Trophoblast cell (in vitro differentiated cells and primary cell): ENCODE results near the gene GARRE1.

ENCODE experiments used
- DNase-seq, 2 donors: peaks; one replicate each; pipeline ENCODE4 v3.0.0-alpha.2; 2016
- H2AFZ ChIP-seq: 2 replicates; pipeline ENCODE4 v1.6.1; 2013; ENCODE audit warnings: low read length, moderate library complexity, mild to moderate bottlenecking; ENCODE audit not compliant: insufficient read depth, poor library complexity
- H2AK5ac ChIP-seq: 2 replicates; pipeline ENCODE4 v1.6.1; 2013; ENCODE audit warnings: mild to moderate bottlenecking, low read length
- H2BK120ac ChIP-seq: 2 replicates; pipeline ENCODE4 v1.6.1; 2013; ENCODE audit warnings: low read length, mild to moderate bottlenecking, moderate library complexity; ENCODE audit not compliant: insufficient read depth, poor library complexity
- H2BK12ac ChIP-seq: 2 replicates; pipeline ENCODE4 v1.6.1; 2013; ENCODE audit warnings: mild to moderate bottlenecking, low read length, moderate library complexity
- H2BK5ac ChIP-seq: 2 replicates; pipeline ENCODE4 v1.6.1; 2013; ENCODE audit warnings: low read length, low read depth, moderate library complexity, mild to moderate bottlenecking; ENCODE audit not compliant: poor library complexity
- H3K14ac ChIP-seq: 2 replicates; pipeline ENCODE4 v1.6.1; 2013; ENCODE audit warnings: mild to moderate bottlenecking, low read length
- H3K18ac ChIP-seq: 2 replicates; pipeline ENCODE4 v1.6.1; 2013; ENCODE audit warnings: mild to moderate bottlenecking, low read length
- H3K23ac ChIP-seq: 2 replicates; pipeline ENCODE4 v1.6.1; 2013; ENCODE audit warnings: low read length
- H3K27ac ChIP-seq: 2 replicates; pipeline ENCODE4 v1.5.1; 2013; ENCODE audit warnings: low read depth, mild to moderate bottlenecking, inconsistent platforms, low read length, moderate library complexity
- H3K27me3 ChIP-seq: 2 replicates; pipeline ENCODE4 v1.6.1; 2013; ENCODE audit warnings: inconsistent platforms, mild to moderate bottlenecking, low read length, moderate library complexity; ENCODE audit not compliant: insufficient read depth
- H3K36me3 ChIP-seq, 2 experiments: 1 replicate in 1 of 2; 2 replicates in 1 of 2; pipeline ENCODE4 v1.6.1; 2013; ENCODE audit warnings: low read length in 2 of 2, mild to moderate bottlenecking in 2 of 2, moderate library complexity in 1 of 2; ENCODE audit not compliant: insufficient read depth in 2 of 2, control insufficient read depth in 1 of 2
- H3K4ac ChIP-seq: 2 replicates; pipeline ENCODE4 v1.6.1; 2013; ENCODE audit warnings: low read depth, mild to moderate bottlenecking, low read length, moderate library complexity
- H3K4me1 ChIP-seq, 2 experiments: 1 replicate in 1 of 2; 2 replicates in 1 of 2; pipeline ENCODE4 v1.6.1; 2013; ENCODE audit warnings: low read length in 2 of 2, mild to moderate bottlenecking in 2 of 2, moderate library complexity in 1 of 2; ENCODE audit not compliant: insufficient read depth in 2 of 2, control insufficient read depth in 1 of 2
- H3K4me2 ChIP-seq: 2 replicates; pipeline ENCODE4 v1.6.1; 2013; ENCODE audit warnings: inconsistent platforms, mild to moderate bottlenecking, low read length, moderate library complexity
- H3K4me3 ChIP-seq: 2 replicates; pipeline ENCODE4 v1.5.1; 2013; ENCODE audit warnings: mild to moderate bottlenecking, low read depth, low read length, inconsistent platforms
- H3K79me1 ChIP-seq: one replicate; pipeline ENCODE4 v1.6.1; 2013; ENCODE audit warnings: low read length
- H3K79me2 ChIP-seq: 2 replicates; pipeline ENCODE4 v1.6.1; 2013; ENCODE audit warnings: low read length, mild to moderate bottlenecking; ENCODE audit not compliant: control insufficient read depth, insufficient read depth, poor library complexity
- H3K9ac ChIP-seq: 2 replicates; pipeline ENCODE4 v1.6.1; 2013; ENCODE audit warnings: mild to moderate bottlenecking, low read length
- H3K9me3 ChIP-seq: 2 replicates; pipeline ENCODE4 v1.6.1; 2013; ENCODE audit warnings: low read depth, mild to moderate bottlenecking, control low read depth, inconsistent platforms, low read length; ENCODE audit not compliant: insufficient read depth
- H4K12ac ChIP-seq: 2 replicates; pipeline ENCODE4 v1.6.1; 2013; ENCODE audit warnings: low read depth, mild to moderate bottlenecking, low read length, moderate library complexity
- H4K8ac ChIP-seq: 2 replicates; pipeline ENCODE4 v1.6.1; 2013; ENCODE audit warnings: low read depth, mild to moderate bottlenecking, low read length, moderate library complexity
- H4K91ac ChIP-seq: one replicate; pipeline ENCODE4 v1.6.1; 2013; ENCODE audit warnings: low read depth, mild to moderate bottlenecking, low read length, moderate library complexity
- WGBS: extraction: QIAGEN DNeasy Blood & Tissue Kit; methylation state at CpG from one replicate; pipeline ENCODE4 v1.1.7; 2013; ENCODE audit warnings: missing lambda C conversion rate; ENCODE audit not compliant: insufficient read length, insufficient coverage; ENCODE audit errors: extremely low coverage; 5-methylcytosine and 5-hydroxymethylcytosine counted together

Gene GARRE1

GRCh38 chr19:34228347-34228746 is 26.0 kb upstream of the GARRE1 start:
- Histone ChIP-seq H3K4me1 (peaks cover 7 to 8% of the 10 kb centered on the region in 2 experiments), H2AFZ (no peak overlapping the region), H3K36me3 (peaks cover 13 to 39% of the 10 kb centered on the region in 2 experiments), H3K27me3 (no peaks in the 10 kb centered on the region), H2BK12ac (no peak overlapping the region), H3K23ac (no peak overlapping the region), H3K9me3 (no peaks in the 10 kb centered on the region), H3K9ac (no peak overlapping the region), H3K27ac (no peak overlapping the region), H4K8ac (no peak overlapping the region), H3K18ac (no peak overlapping the region), H3K4me3 (no peak overlapping the region), H3K79me1 (no peaks in the 10 kb centered on the region), H2BK5ac (no peak overlapping the region), H3K14ac (no peak overlapping the region), H2AK5ac (no peak overlapping the region), H3K4ac (no peak overlapping the region), H3K4me2 (no peak overlapping the region), H4K12ac (no peak overlapping the region), H3K79me2 (no peaks in the 10 kb centered on the region), H2BK120ac (no peak overlapping the region), H4K91ac (no peak overlapping the region)
- no peak for DNase-seq
- WGBS, result no CpG with 5 or more reads among the region's 1 CpG

GRCh38 chr19:34228762-34229161 is 25.6 kb upstream of the GARRE1 start:
- H2AK5ac ChIP-seq, result no peak overlapping the region
- H3K14ac ChIP-seq, result no peak overlapping the region
- H4K91ac ChIP-seq, result no peak overlapping the region
- H3K4me3 ChIP-seq, result no peak overlapping the region
- no peak overlapping the region for H4K8ac ChIP-seq
- H2BK5ac ChIP-seq, result no peak overlapping the region
- no peak overlapping the region for H4K12ac ChIP-seq
- no peak overlapping the region for H3K23ac ChIP-seq
- H3K27ac ChIP-seq, result no peak overlapping the region
- H3K9ac ChIP-seq, result no peak overlapping the region
- peaks cover 7 to 8% of the 10 kb centered on the region in 2 experiments for H3K4me1 ChIP-seq
- H3K79me2 ChIP-seq, result no peaks in the 10 kb centered on the region
- no peaks in the 10 kb centered on the region for H3K9me3 ChIP-seq
- H3K18ac ChIP-seq, result no peak overlapping the region
- no peak overlapping the region for H2BK120ac ChIP-seq
- no peak overlapping the region for H3K4me2 ChIP-seq
- no CpG with 5 or more reads among the region's 3 CpGs for WGBS
- no peak for DNase-seq
- no peaks in the 10 kb centered on the region for H3K79me1 ChIP-seq
- no peak overlapping the region for H2AFZ ChIP-seq
- H2BK12ac ChIP-seq, result no peak overlapping the region
- no peaks in the 10 kb centered on the region for H3K27me3 ChIP-seq
- peaks cover 12 to 36% of the 10 kb centered on the region in 2 experiments for H3K36me3 ChIP-seq
- no peak overlapping the region for H3K4ac ChIP-seq

- no peak overlapping the region for H3K18ac ChIP-seq
- H2BK120ac ChIP-seq, result no peak overlapping the region
- no peak overlapping the region for H3K4me2 ChIP-seq
- no peaks in the 10 kb centered on the region for H3K27me3 ChIP-seq
- peaks cover 8 to 27% of the 10 kb centered on the region in 2 experiments for H3K36me3 ChIP-seq
- H3K27ac ChIP-seq, result no peak overlapping the region
- H3K9me3 ChIP-seq, result no peaks in the 10 kb centered on the region
- H2BK12ac ChIP-seq, result no peak overlapping the region
- no peak overlapping the region for H3K14ac ChIP-seq
- no peak overlapping the region for H2AFZ ChIP-seq
- no peak overlapping the region for H4K91ac ChIP-seq
- peaks cover 7 to 8% of the 10 kb centered on the region in 2 experiments for H3K4me1 ChIP-seq
- H3K23ac ChIP-seq, result no peak overlapping the region
- no peak overlapping the region for H4K8ac ChIP-seq
- no CpG with 5 or more reads among the region's 4 CpGs for WGBS
- no peak overlapping the region for H2BK5ac ChIP-seq
- no peaks in the 10 kb centered on the region for H3K79me2 ChIP-seq
- no peaks in the 10 kb centered on the region for H3K79me1 ChIP-seq
- H3K9ac ChIP-seq, result no peak overlapping the region
- no peak overlapping the region for H4K12ac ChIP-seq
- H2AK5ac ChIP-seq, result no peak overlapping the region
- DNase-seq, result no peak
- no peak overlapping the region for H3K4me3 ChIP-seq
- H3K4ac ChIP-seq, result no peak overlapping the region
These were observed 24.6 kb upstream of the GARRE1 start for GRCh38 chr19:34229721-34230120.

- Histone ChIP-seq H3K36me3 (peaks cover 8 to 21% of the 10 kb centered on the region in 2 experiments), H3K14ac (no peak overlapping the region), H3K9ac (no peak overlapping the region), H3K9me3 (no peaks in the 10 kb centered on the region), H3K79me2 (no peaks in the 10 kb centered on the region), H3K4ac (no peak overlapping the region), H3K4me1 (peaks cover 7 to 8% of the 10 kb centered on the region in 2 experiments), H2BK120ac (no peak overlapping the region), H3K23ac (no peak overlapping the region), H2BK12ac (no peak overlapping the region), H3K4me2 (no peak overlapping the region), H3K4me3 (no peak overlapping the region), H4K8ac (no peak overlapping the region), H2AK5ac (no peak overlapping the region), H4K12ac (no peak overlapping the region), H3K79me1 (no peaks in the 10 kb centered on the region), H3K27ac (no peak overlapping the region), H2BK5ac (no peak overlapping the region), H3K18ac (no peak overlapping the region), H2AFZ (no peak overlapping the region), H4K91ac (no peak overlapping the region), H3K27me3 (no peaks in the 10 kb centered on the region)
- WGBS, result no CpG with 5 or more reads among the region's 10 CpGs
- DNase-seq, result no peak
These were observed 23.5 kb upstream of the GARRE1 start for GRCh38 chr19:34230820-34231219.
